Right atrium auricular region (tissue), 2 donors: ENCODE results near the gene ASAP2. TPM values are rescaled to one million over a fixed set of nuclear protein-coding genes. Genes with fewer than 3 reads are reported as not detected.

Experiments
- DNase-seq: peaks from one replicate; pipeline ENCODE4 v3.0.0-alpha.2; 2019; ENCODE audit warnings: low spot score
- H3K27ac ChIP-seq, 2 donors: fragments of 200-600 bp; sonication (generic); 1 replicate in 1 of 2; 2 replicates in 1 of 2; pipeline ENCODE4 v1.5.1; 2016 to 2019
- H3K27me3 ChIP-seq, 2 donors: fragments of 200-600 bp; sonication (generic); one replicate each; pipeline versions ENCODE4 v1.5.1 to v1.6.0; 2017 to 2019
- H3K36me3 ChIP-seq: fragments of 200-600 bp; sonication (generic); one replicate; pipeline ENCODE4 v1.5.1; 2016
- H3K4me1 ChIP-seq, 2 donors: fragments of 200-600 bp; sonication (generic); one replicate each; pipeline versions ENCODE4 v1.5.1 to v1.6.0; 2017 to 2019
- H3K4me3 ChIP-seq, 2 donors: fragments of 200-600 bp; sonication (generic); 1 replicate in 1 of 2; 2 replicates in 1 of 2; pipeline ENCODE4 v1.5.1; 2017 to 2019; ENCODE audit warnings: mild to moderate bottlenecking in 1 of 2, moderate library complexity in 1 of 2
- H3K9me3 ChIP-seq, 2 donors: fragments of 200-600 bp; sonication (generic); one replicate each; pipeline ENCODE4 v1.5.1; 2019
- total RNA-seq, 2 donors: library from RNA; depleted of rRNA; stranded (reverse); fragments of >200 nt; gene quantifications; one replicate each; pipeline ENCODE4 v1.1.0, GENCODE V29; 2016
- TF ChIP-seq, protein P1 (sequence below), 2 donors: fragments of 200-600 bp; sonication (generic); IDR thresholded peaks; one replicate each; pipeline ENCODE4 v1.5.1; 2019; ENCODE audit warnings: antibody characterized with exemption in 2 of 2

Gene ASAP2
- total RNA-seq, 2 donors from 2014 or later = 13.2 to 20.3 TPM

DNA sequence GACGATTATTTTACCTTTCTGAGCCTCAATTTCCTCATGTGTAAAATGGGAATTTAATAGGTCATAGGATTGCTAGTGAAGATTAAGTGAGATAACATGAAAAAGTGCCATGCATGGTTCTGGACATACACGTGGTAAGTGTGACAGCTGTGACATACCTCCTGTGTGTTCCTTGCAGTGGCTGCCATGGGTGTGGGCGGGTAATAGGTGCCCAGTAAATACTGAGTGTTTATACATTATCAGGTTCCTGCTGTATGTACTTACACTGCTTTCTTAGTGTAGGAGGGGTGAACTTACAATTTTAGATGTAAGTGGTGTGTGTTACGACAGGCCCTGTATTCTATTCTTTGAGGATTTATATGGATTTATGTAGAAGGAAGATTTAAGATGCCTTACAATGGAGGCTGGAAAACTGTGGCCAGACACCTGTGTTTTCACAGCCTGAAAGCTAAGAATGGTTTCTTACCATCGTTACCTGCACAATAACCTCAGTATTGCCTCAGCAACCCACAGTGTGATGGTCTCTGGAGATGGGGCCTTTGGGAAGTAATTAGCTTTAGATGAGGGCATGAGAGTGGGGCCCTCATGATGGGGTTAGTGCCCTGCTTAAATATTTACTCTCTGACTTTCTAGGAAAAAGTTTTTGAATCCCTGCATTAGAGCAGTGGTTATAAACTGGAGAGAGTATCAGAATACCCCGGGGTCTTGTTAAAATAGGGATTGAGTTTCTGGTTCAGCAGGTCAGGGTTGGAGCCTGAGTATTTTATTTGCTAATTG lies 78.1 kb downstream of the ASAP2 start:
- TF ChIP-seq, protein P1, sequence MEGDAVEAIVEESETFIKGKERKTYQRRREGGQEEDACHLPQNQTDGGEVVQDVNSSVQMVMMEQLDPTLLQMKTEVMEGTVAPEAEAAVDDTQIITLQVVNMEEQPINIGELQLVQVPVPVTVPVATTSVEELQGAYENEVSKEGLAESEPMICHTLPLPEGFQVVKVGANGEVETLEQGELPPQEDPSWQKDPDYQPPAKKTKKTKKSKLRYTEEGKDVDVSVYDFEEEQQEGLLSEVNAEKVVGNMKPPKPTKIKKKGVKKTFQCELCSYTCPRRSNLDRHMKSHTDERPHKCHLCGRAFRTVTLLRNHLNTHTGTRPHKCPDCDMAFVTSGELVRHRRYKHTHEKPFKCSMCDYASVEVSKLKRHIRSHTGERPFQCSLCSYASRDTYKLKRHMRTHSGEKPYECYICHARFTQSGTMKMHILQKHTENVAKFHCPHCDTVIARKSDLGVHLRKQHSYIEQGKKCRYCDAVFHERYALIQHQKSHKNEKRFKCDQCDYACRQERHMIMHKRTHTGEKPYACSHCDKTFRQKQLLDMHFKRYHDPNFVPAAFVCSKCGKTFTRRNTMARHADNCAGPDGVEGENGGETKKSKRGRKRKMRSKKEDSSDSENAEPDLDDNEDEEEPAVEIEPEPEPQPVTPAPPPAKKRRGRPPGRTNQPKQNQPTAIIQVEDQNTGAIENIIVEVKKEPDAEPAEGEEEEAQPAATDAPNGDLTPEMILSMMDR (IDR thresholded peaks at IDR 0.05) = no peak
- peaks cover 0 to 16% of the 10 kb centered on the region in 2 donors for H3K4me1 ChIP-seq
- H3K27ac ChIP-seq = no peak overlapping the region
- H3K36me3 ChIP-seq = no peaks in the 10 kb centered on the region
- DNase-seq = no peak
- no peaks in the 10 kb centered on the region for H3K27me3 ChIP-seq
- no peaks in the 10 kb centered on the region for H3K9me3 ChIP-seq
- H3K4me3 ChIP-seq = no peak overlapping the region

DNA sequence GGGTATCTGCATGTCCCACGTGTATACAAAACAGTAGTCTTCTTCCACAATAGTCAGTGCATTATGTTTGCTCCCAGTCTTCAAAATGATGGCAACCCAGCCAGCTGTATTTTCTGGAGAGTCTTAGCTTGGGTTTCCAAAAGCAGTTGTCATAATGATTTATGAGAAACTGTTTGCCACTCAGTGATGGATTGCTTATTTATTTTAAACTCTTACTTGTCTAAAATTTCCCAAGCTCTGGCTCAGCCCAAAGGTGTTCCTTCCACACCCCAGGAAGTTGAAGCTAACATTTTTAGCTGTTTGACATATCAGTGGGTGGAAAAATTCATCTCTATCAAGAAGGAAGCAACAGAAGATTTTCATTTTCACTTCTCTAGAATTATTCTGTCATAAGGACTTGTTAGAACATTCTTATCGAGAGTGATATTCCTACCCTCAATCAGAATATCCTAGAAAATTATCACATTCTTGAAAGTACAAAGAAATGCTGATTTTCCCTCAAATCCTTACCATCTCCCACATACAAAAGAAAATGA lies 78.8 kb downstream of the ASAP2 start:
- TF ChIP-seq, protein P1 (IDR thresholded peaks at IDR 0.05) = no peak
- no peak for DNase-seq
- peaks cover 0 to 16% of the 10 kb centered on the region in 2 donors for H3K4me1 ChIP-seq
- no peaks in the 10 kb centered on the region for H3K36me3 ChIP-seq
- H3K4me3 ChIP-seq = no peak overlapping the region
- H3K9me3 ChIP-seq = no peaks in the 10 kb centered on the region
- no peaks in the 10 kb centered on the region for H3K27me3 ChIP-seq
- no peak overlapping the region for H3K27ac ChIP-seq

DNA sequence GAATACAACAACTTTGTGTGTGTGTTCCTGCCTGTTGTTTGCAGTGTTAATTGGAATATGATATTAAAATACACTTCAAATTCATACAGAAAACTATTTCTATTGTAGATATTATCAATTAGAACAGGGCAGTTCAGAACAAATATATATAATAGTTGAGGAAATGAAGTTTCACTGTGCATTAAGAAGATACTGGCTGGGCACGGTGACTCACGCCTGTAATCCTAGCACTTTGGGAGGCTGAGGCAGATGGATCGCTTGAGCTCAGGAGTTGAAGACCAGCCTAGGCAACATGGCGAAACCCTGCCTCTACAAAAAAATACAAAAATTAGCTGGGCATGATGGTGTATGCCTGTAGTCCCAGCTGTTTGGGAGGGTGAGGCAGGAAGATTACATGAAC lies 79.3 kb downstream of the ASAP2 start:
- no peak for DNase-seq
- Histone ChIP-seq H3K4me1 (peaks cover 0 to 16% of the 10 kb centered on the region in 2 donors), H3K9me3 (no peaks in the 10 kb centered on the region), H3K27ac (no peak overlapping the region), H3K36me3 (no peaks in the 10 kb centered on the region), H3K4me3 (no peak overlapping the region), H3K27me3 (no peaks in the 10 kb centered on the region)
- TF ChIP-seq, protein P1 (IDR thresholded peaks at IDR 0.05) = no peak

DNA sequence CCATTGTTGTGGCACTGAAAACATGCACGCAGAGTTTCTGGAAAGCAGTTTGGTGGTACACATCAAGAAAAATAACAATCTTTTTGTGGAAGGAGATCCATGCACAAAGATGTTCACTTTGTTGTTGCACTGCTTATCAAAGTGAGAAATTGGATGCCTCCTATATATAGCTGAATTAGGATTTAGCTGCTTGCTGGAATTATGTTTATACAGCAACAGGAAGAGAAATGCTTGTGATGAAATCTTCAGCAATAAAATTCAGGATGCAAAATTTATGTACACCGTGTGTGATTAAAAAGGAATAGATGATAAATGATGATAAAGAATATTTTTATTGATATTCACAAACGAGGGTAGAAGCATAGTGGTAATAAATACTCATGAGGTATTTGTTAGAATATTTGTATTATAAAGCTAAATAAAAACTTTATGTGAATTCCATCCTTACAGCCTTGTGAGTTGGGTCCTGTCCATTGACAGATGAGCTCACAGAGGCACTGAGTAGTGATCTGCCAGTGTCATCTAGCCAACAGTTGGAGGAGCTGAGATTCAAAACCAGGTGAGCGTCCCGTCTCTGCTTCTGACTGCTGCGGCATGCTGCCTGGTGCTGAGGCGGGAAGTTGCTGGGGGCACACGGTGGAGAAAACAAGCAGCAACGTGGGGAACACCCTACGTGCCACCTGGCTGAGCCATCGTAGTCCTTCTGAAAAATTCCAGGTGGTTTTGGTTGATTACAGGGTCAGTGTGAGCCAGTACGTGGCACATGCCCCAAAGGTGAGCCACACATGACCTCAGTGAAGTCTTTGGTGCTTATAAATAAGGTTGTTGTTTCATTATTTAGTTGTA lies 80.2 kb downstream of the ASAP2 start:
- Histone ChIP-seq H3K27ac (no peak overlapping the region), H3K36me3 (no peaks in the 10 kb centered on the region), H3K4me3 (no peak overlapping the region), H3K9me3 (no peaks in the 10 kb centered on the region), H3K4me1 (peaks cover 0 to 12% of the 10 kb centered on the region in 2 donors), H3K27me3 (no peaks in the 10 kb centered on the region)
- TF ChIP-seq, protein P1 (IDR thresholded peaks at IDR 0.05) = no peak
- no peak for DNase-seq

DNA sequence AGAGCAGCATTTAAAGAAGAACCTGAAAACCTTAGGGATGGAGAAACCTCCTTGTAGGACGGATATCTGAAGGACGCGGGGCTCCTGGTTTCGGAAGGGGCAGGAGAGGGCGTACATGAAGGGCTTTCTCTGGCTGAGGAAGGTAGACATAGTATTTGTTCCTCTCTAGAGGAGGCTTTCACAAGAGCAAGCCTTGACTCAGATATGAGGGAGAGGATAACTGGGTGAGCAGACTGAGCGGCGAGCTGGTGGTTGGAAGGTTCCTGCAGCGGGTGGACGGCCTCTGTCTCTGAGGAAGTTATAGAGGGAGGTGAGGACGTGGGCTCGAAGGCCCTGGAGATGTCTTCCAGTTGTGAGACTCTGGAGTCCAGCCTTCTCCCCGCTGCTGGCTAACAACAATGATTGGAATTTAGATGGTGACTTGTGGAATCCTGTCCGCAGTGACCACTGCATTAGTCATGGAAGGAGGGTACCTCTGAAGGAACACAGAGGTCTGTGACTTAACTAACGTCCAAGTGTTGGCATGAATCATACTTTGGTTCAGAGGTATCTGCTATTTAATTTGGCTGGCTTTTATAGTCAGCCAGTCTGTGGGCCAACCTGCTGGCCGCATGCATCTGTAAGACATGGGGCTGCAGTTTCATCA lies 80.9 kb downstream of the ASAP2 start:
- H3K9me3 ChIP-seq = no peaks in the 10 kb centered on the region
- no peaks in the 10 kb centered on the region for H3K36me3 ChIP-seq
- H3K4me3 ChIP-seq = no peak overlapping the region
- no peaks in the 10 kb centered on the region for H3K27me3 ChIP-seq
- TF ChIP-seq, protein P1 (IDR thresholded peaks at IDR 0.05) = no peak
- peaks cover 0 to 5% of the 10 kb centered on the region in 2 donors for H3K4me1 ChIP-seq
- H3K27ac ChIP-seq = no peak overlapping the region
- DNase-seq = no peak
